Measurements from ENCODE around the gene DHRSX.
"Not testable (repeated sequence)": the region's sequence is repeated elsewhere in the genome, so short reads cannot be mapped to it uniquely, and the experiment has no call there.

The DHRSX gene

DNA sequence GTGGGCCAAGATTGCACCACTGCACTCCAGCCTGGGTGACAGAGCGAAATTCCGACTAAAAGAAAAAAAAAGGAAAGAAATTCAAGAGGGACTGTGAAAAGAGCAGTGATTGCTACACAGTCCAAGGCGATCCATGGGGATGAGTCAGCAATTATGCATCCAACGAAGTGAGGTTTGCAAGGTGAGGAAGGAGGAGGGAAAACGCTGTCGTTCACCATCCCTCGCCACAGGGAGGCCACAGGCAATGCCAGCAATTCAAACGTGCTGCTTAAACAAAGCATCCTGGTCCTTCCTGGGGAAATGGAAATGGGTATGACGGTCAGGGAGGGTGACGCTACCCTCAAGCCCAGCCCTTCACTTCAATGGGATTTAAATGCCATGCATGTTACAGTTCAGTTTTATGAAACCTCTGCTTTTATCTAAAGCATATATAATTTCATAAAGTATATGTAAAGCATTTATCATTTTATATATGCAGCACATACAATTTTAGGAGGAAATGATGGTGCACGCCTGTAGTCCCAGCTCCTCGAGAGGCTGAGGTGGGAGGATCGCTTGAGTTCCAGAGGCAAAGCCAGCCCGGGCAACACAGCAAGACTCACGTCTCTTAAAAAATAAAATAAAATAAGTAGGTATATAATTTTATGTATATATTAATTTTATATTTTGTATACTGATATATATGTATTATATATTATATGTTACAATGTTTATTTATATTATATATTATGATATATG lies 108.7 kb downstream of the DHRSX start:
- Mint-ChIP-seq H3K4me3 (no peak overlapping the region), H3K27me3 (no peaks in the 10 kb centered on the region), H3K36me3 (ENCODE audit: insufficient read depth) (peaks cover 12% of the 10 kb centered on the region), H3K9me3 (peaks cover 6% of the 10 kb centered on the region), H3K27ac (ENCODE audit: low read depth) (no peak overlapping the region), H3K4me1 (peaks cover 23% of the 10 kb centered on the region)
- DNase-seq (ENCODE audit: low spot score in 2 of 2) = no peak
- no peak for ATAC-seq (replicated peaks; ENCODE audit: extremely low read depth, poor library complexity, severe bottlenecking)

DNA sequence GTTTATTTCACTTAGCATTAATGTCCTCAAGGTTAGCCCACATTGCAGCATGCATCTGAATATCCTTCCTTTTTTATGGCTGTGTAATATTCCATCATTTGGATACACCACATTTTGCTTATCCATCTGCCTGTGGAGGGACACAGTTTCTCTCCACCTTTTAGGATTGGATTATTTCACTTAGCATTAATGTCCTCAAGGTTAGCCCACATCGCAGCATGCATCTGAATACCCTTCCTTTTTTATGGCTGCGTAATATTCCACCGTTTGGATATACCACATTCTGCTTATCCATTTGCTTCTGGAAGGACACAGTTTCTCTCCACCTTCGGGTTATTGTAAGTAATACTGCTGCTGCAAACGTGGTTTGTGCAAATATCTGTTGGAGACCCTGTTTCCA lies 110.0 kb downstream of the DHRSX start:
- Mint-ChIP-seq H3K36me3 (ENCODE audit: insufficient read depth) (peaks cover 12% of the 10 kb centered on the region), H3K4me1 (peaks cover 13% of the 10 kb centered on the region), H3K9me3 (peaks cover 6% of the 10 kb centered on the region), H3K4me3 (no peak overlapping the region), H3K27me3 (no peaks in the 10 kb centered on the region), H3K27ac (ENCODE audit: low read depth) (no peak overlapping the region)
- DNase-seq (ENCODE audit: low spot score in 2 of 2) (no peak), ATAC-seq (replicated peaks; ENCODE audit: extremely low read depth, poor library complexity, severe bottlenecking) (no peak)

DNA sequence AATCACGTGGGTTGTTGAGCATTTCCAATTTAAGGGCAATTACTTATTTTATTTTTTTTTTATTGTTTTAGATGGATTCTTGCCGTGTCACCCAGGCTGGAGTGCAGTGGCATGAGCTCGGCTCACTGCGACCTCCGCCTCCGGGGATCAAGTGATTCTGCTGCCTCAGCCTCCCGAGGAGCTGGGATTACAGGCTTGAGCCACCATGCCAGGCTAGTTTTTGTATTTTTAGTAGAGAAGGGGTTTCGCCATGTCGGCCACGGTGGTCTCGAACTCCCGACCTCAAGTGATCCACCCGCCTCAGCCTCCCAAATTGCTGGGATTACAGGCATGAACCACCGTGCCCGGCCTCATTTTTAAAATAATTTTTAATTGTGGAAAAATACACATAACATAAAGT lies 111.0 kb downstream of the DHRSX start:
- not testable (repeated sequence) for H3K9me3 Mint-ChIP-seq; H3K4me3 Mint-ChIP-seq; H3K27ac Mint-ChIP-seq (ENCODE audit: low read depth); DNase-seq (ENCODE audit: low spot score in 2 of 2); ATAC-seq (replicated peaks; ENCODE audit: extremely low read depth, poor library complexity, severe bottlenecking); H3K27me3 Mint-ChIP-seq
- H3K4me1 Mint-ChIP-seq = peaks cover 13% of the 10 kb centered on the region
- peaks cover 12% of the 10 kb centered on the region for H3K36me3 Mint-ChIP-seq (ENCODE audit: insufficient read depth)

DNA sequence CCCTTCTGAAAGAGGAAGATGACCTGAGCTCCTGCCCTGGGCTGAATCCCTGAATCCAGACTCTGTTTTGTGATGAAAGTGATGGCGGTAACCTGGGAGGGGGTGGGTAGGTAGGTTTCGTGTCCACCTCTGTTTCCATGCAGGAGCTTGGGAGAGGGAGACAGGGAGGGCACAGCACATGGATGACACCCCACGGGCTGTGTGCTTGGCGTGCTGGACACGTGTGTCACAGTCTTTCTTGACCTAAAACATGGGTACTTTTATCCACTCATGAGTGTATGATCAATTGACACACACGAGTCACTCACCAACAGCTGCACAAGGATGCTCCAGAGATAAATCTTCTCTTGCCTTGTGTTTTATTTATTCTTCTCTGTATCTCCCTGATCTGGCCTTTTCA lies 111.5 kb downstream of the DHRSX start:
- ATAC-seq (replicated peaks; ENCODE audit: extremely low read depth, poor library complexity, severe bottlenecking) (no peak), DNase-seq (ENCODE audit: low spot score in 2 of 2) (no peak)
- H3K4me1 Mint-ChIP-seq = peaks cover 9% of the 10 kb centered on the region
- peaks cover 14% of the 10 kb centered on the region for H3K36me3 Mint-ChIP-seq (ENCODE audit: insufficient read depth)
- H3K9me3 Mint-ChIP-seq = peaks cover 6% of the 10 kb centered on the region
- H3K4me3 Mint-ChIP-seq = no peak overlapping the region
- H3K27me3 Mint-ChIP-seq = no peaks in the 10 kb centered on the region
- no peak overlapping the region for H3K27ac Mint-ChIP-seq (ENCODE audit: low read depth)

DNA sequence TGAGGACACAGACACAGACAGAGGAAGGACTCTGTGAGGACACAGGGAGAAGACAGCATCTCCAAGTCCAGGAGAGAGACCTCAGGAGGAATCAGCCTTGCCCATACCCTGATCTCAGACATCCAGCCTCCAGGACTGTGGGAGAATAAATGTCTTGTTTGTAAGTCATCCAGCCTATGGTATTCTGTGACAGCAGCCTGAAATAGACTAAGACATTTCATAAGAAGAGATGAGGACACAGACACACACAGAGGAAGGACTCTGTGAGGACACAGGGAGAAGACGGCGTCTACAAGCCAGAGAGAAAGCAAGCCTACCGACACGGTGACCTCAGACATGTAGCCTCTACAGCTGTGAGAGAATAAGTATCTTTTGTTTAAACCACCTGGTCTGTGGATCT lies 112.1 kb downstream of the DHRSX start:
- peaks cover 3% of the 10 kb centered on the region for H3K4me1 Mint-ChIP-seq
- no peak overlapping the region for H3K4me3 Mint-ChIP-seq
- H3K27ac Mint-ChIP-seq (ENCODE audit: low read depth) = no peak overlapping the region
- H3K36me3 Mint-ChIP-seq (ENCODE audit: insufficient read depth) = peaks cover 12% of the 10 kb centered on the region
- peaks cover 6% of the 10 kb centered on the region for H3K9me3 Mint-ChIP-seq
- DNase-seq (ENCODE audit: low spot score in 2 of 2) (no peak), ATAC-seq (replicated peaks; ENCODE audit: extremely low read depth, poor library complexity, severe bottlenecking) (no peak)
- H3K27me3 Mint-ChIP-seq = no peaks in the 10 kb centered on the region

DNA sequence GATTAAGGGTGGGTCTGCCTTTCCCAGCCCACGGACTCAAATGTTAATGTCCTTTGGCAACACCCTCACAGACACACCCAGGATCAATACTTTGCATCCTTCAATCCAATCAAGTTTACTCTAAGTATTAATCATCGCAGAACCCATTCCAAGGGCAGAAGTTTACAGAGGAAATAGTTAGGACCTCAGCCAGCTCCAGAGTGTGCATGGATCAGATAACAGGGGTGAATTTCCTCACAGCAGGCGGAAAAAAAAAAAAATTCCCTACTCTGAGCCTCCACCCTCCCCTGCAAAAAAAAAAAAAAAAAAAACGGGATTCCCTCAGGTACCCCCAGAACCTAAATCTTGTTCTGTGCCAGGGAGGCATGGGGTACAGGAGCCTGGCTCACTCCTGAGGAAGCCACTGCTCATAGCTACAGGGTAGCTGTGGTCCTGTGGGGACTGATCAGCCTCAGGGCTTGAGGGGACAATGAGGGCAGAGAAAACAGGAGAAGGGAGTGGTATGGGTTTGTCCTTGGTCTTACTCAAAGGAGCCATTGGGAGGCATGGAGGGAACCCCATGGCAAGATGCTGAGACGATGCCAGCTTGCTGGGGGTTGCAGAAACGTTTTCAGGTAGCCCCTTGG lies 113.0 kb downstream of the DHRSX start:
- Mint-ChIP-seq H3K9me3 (peaks cover 6% of the 10 kb centered on the region), H3K36me3 (ENCODE audit: insufficient read depth) (peaks cover 10% of the 10 kb centered on the region), H3K27ac (ENCODE audit: low read depth) (no peak overlapping the region), H3K4me1 (no peaks in the 10 kb centered on the region), H3K4me3 (no peak overlapping the region), H3K27me3 (no peaks in the 10 kb centered on the region)
- ATAC-seq (replicated peaks; ENCODE audit: extremely low read depth, poor library complexity, severe bottlenecking) = no peak
- DNase-seq (ENCODE audit: low spot score in 2 of 2) = no peak

DNA sequence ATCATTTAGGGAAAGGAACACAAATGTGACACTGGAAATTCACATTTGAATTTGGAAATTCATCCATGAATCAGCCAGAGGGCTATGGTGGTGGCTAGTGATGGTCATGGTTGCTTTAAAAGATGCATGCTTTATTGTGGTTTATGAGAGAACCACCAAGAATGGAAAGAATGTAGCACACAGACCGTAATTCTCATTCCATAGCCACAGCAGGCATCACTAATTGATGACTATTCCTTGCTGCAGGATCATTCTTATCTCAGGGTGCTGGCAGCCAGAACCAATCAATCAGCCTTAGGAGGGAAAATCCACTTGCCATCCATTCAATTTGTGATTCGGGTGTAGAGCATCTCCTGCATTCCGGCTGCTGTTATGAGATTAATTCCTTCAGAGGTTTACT lies 115.6 kb downstream of the DHRSX start:
- ATAC-seq (replicated peaks; ENCODE audit: extremely low read depth, poor library complexity, severe bottlenecking) = no peak
- DNase-seq (ENCODE audit: low spot score in 2 of 2) = no peak
- peaks cover 7% of the 10 kb centered on the region for H3K36me3 Mint-ChIP-seq (ENCODE audit: insufficient read depth)
- H3K9me3 Mint-ChIP-seq = no peaks in the 10 kb centered on the region
- no peak overlapping the region for H3K4me3 Mint-ChIP-seq
- no peak overlapping the region for H3K27ac Mint-ChIP-seq (ENCODE audit: low read depth)
- H3K27me3 Mint-ChIP-seq = no peaks in the 10 kb centered on the region
- H3K4me1 Mint-ChIP-seq = no peaks in the 10 kb centered on the region

DNA sequence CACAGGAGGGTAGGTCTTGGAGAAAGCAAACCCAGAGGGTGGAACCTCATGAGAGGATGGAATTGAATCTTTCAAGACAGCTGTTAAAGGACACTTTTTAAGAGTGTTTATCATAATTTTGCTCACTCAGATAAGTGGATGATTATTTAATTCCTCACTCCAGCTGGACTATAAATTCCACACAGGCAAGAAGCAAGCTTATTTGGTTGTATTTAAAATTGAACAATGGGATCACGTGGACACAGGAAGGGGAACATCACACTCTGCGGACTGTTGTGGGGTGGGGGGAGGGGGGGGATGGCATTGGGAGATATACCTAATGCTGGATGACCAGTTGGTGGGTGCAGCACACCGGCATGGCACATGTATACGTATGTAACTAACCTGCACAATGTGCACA lies 116.3 kb downstream of the DHRSX start:
- no peaks in the 10 kb centered on the region for H3K27me3 Mint-ChIP-seq
- ATAC-seq (replicated peaks; ENCODE audit: extremely low read depth, poor library complexity, severe bottlenecking) (no peak), DNase-seq (ENCODE audit: low spot score in 2 of 2) (no peak)
- H3K27ac Mint-ChIP-seq (ENCODE audit: low read depth) = no peak overlapping the region
- no peaks in the 10 kb centered on the region for H3K9me3 Mint-ChIP-seq
- peaks cover 7% of the 10 kb centered on the region for H3K36me3 Mint-ChIP-seq (ENCODE audit: insufficient read depth)
- H3K4me3 Mint-ChIP-seq = no peak overlapping the region
- H3K4me1 Mint-ChIP-seq = no peaks in the 10 kb centered on the region

DNA sequence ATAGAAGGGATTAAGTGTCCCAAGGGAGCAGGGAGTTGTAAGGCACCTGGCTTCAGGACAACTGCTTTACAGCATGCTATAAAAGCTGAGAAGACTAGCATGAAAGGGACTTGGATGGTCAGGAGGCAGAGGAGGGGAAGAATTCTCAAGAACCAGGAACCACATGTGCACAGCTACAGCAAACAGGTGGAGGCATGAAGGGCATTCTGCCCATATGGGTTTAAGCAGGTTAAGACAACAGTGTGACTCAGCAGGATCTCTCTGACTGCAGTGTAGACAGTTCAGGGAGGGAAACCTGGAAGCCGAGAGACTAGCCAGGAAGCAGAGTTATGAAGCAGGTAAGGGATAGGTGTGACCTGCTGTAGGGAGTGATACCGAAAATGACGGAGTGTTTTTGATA lies 117.0 kb downstream of the DHRSX start:
- no peaks in the 10 kb centered on the region for H3K4me1 Mint-ChIP-seq
- H3K36me3 Mint-ChIP-seq (ENCODE audit: insufficient read depth) = peaks cover 3% of the 10 kb centered on the region
- no peaks in the 10 kb centered on the region for H3K27me3 Mint-ChIP-seq
- H3K27ac Mint-ChIP-seq (ENCODE audit: low read depth) = no peak overlapping the region
- DNase-seq (ENCODE audit: low spot score in 2 of 2) (no peak), ATAC-seq (replicated peaks; ENCODE audit: extremely low read depth, poor library complexity, severe bottlenecking) (no peak)
- H3K9me3 Mint-ChIP-seq = no peaks in the 10 kb centered on the region
- H3K4me3 Mint-ChIP-seq = no peak overlapping the region

DNA sequence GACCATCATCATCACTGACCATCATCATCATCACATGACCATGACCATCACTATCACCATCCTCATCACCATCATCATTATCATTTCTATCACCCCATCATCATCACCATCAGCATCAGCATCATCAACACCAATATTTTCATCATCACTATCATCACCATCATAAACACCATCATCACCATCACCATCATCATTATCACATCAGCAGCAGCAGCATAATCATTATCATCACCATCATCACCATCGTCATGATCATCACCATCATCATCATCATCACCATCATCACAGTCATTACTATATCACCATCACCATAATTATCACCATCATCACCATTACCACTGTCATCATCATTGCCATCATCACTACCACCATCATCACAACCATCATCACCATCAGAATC lies 117.6 kb downstream of the DHRSX start:
- Mint-ChIP-seq H3K36me3 (ENCODE audit: insufficient read depth) (peaks cover 2% of the 10 kb centered on the region), H3K4me1 (no peaks in the 10 kb centered on the region)

DNA sequence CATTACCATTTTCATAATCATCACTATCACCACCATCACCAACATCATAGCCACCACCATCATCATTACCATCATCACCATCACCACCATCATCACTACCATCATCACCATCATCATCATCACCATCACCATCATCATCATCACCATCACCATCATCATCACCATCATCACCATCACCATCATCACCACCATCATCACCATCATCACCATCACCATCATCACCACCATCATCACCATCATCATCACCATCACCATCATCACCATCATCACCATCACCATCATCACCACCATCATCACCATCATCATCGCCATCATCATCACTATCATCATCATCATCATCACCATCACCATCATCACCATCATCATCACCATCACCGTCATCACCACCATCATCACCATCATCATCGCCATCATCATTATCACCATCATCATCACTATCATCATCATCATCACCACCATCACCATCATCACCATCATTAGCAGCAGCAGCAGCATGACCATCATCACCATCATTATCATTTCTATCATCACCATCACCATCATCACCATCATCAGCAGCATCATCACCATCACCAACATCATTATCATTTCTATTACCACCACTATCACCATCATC lies 118.2 kb downstream of the DHRSX start:
- DNase-seq (ENCODE audit: low spot score in 2 of 2); H3K4me3 Mint-ChIP-seq; H3K36me3 Mint-ChIP-seq (ENCODE audit: insufficient read depth); H3K9me3 Mint-ChIP-seq; ATAC-seq (replicated peaks; ENCODE audit: extremely low read depth, poor library complexity, severe bottlenecking); H3K27ac Mint-ChIP-seq (ENCODE audit: low read depth); H3K27me3 Mint-ChIP-seq; H3K4me1 Mint-ChIP-seq: not testable (repeated sequence)

More for the DNA sequence above, 117.6 kb downstream of the DHRSX start:
- no peak overlapping the region for H3K27ac Mint-ChIP-seq (ENCODE audit: low read depth)
- no peak for DNase-seq (ENCODE audit: low spot score in 2 of 2)
- H3K27me3 Mint-ChIP-seq = no peaks in the 10 kb centered on the region
- no peaks in the 10 kb centered on the region for H3K9me3 Mint-ChIP-seq
- no peak overlapping the region for H3K4me3 Mint-ChIP-seq
- no peak for ATAC-seq (replicated peaks; ENCODE audit: extremely low read depth, poor library complexity, severe bottlenecking)

DNA sequence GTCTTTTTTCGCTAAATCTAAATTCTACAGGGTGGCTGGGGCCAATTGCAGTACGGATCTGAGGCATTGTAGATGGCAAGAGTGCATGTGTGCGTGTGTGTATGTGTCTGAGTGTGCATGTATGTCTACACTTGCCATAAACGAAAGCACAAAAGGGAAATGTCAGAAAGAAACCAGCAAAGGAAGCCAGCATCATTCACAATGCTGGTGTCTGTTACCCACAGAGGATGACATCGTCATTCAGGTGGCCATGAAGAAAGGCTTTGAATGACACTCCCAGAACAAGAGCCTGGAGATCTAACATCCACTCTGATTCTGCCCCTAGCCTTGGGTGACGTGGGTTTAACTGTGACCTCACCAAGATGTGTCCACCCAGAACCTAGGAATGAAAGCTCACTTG lies 124.6 kb downstream of the DHRSX start:
- H3K36me3 Mint-ChIP-seq (ENCODE audit: insufficient read depth) = peaks cover 11% of the 10 kb centered on the region
- H3K27me3 Mint-ChIP-seq = no peaks in the 10 kb centered on the region
- DNase-seq (ENCODE audit: low spot score in 2 of 2) (no peak), ATAC-seq (replicated peaks; ENCODE audit: extremely low read depth, poor library complexity, severe bottlenecking) (no peak)
- H3K4me3 Mint-ChIP-seq = no peak overlapping the region
- H3K9me3 Mint-ChIP-seq = no peaks in the 10 kb centered on the region
- no peak overlapping the region for H3K27ac Mint-ChIP-seq (ENCODE audit: low read depth)
- H3K4me1 Mint-ChIP-seq = peaks cover 29% of the 10 kb centered on the region

DNA sequence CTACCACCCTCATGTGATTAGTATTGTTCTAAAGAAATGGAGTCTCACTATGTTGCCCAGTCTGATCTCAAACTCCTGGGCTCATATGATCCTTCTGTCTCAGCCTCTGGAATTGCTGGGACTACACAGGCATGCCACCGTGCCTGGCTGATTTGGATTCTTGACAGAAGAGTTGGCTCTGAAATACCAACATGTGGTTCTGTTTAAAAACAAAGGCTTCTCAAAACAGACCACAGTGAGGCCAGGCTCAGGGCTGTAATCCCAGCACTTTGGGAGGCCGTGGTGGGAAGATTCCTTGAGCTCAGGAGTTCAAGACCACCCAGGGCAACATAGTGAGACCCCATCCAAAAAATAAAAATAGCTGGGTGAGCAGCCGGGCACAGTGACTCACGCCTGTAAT lies 126.7 kb downstream of the DHRSX start:
- peaks cover 29% of the 10 kb centered on the region for H3K4me1 Mint-ChIP-seq
- peaks cover 12% of the 10 kb centered on the region for H3K36me3 Mint-ChIP-seq (ENCODE audit: insufficient read depth)
- no peak overlapping the region for H3K27ac Mint-ChIP-seq (ENCODE audit: low read depth)
- ATAC-seq (replicated peaks; ENCODE audit: extremely low read depth, poor library complexity, severe bottlenecking) (no peak), DNase-seq (ENCODE audit: low spot score in 2 of 2) (no peak)
- no peaks in the 10 kb centered on the region for H3K27me3 Mint-ChIP-seq
- H3K9me3 Mint-ChIP-seq = no peaks in the 10 kb centered on the region
- H3K4me3 Mint-ChIP-seq = no peak overlapping the region
